Hepatocyte (in vitro differentiated cells): Measurements from ENCODE around the gene CIAO3. TPM values are rescaled to one million over a fixed set of nuclear protein-coding genes. Genes with fewer than 3 reads are reported as not detected.
A peak's percentile ranks its signal among the peaks of the same experiment; 100 is the strongest.

Source experiments
- DNase-seq: peaks from one replicate; pipeline ENCODE4 v3.0.0-alpha.2; 2016; ENCODE audit warnings: low spot score
- H2AFZ ChIP-seq: fragments of 200-600 bp; sonication (generic); 2 replicates; pipeline ENCODE4 v1.6.0; 2016; ENCODE audit warnings: antibody characterized with exemption, mild to moderate bottlenecking
- H3K27ac ChIP-seq: fragments of 200-600 bp; sonication (generic); 2 replicates; pipeline ENCODE4 v1.5.1; 2016; ENCODE audit warnings: mild to moderate bottlenecking
- H3K27me3 ChIP-seq: fragments of 200-600 bp; sonication (generic); 2 replicates; pipeline ENCODE4 v1.6.1; 2016
- H3K36me3 ChIP-seq: fragments of 200-600 bp; sonication (generic); replicated peaks from 2 replicates; pipeline ENCODE4 v1.5.1; 2016; ENCODE audit warnings: low read depth; ENCODE audit not compliant: insufficient read depth
- H3K4me1 ChIP-seq: fragments of 200-600 bp; sonication (generic); 2 replicates; pipeline ENCODE4 v1.5.1; 2016; ENCODE audit warnings: mild to moderate bottlenecking, moderate library complexity; ENCODE audit not compliant: insufficient read depth
- H3K4me2 ChIP-seq: fragments of 200-600 bp; sonication (generic); 2 replicates; pipeline ENCODE4 v1.6.0; 2016
- H3K4me3 ChIP-seq: fragments of 200-600 bp; sonication (generic); 2 replicates; pipeline ENCODE4 v1.5.1; 2016; ENCODE audit warnings: mild to moderate bottlenecking
- H3K79me2 ChIP-seq: fragments of 200-600 bp; sonication (generic); 2 replicates; pipeline ENCODE4 v1.6.0; 2017; ENCODE audit warnings: mild to moderate bottlenecking
- H3K9me2 ChIP-seq: fragments of 200-600 bp; sonication (generic); replicated peaks from 2 replicates; pipeline ENCODE4 v1.6.0; 2017; ENCODE audit warnings: mild to moderate bottlenecking; ENCODE audit not compliant: insufficient read depth
- H3K9me3 ChIP-seq: fragments of 200-600 bp; sonication (generic); 2 replicates; pipeline ENCODE4 v1.5.1; 2016; ENCODE audit warnings: low read depth, mild to moderate bottlenecking
- H4K20me1 ChIP-seq: fragments of 200-600 bp; sonication (generic); 2 replicates; pipeline ENCODE4 v1.6.0; 2016; ENCODE audit warnings: mild to moderate bottlenecking; ENCODE audit not compliant: insufficient read depth, poor library complexity, severe bottlenecking
- EZH2 ChIP-seq: fragments of 200-600 bp; sonication (generic); IDR thresholded peaks from 2 replicates; pipeline ENCODE4 v1.6.1; 2016; ENCODE audit warnings: antibody characterized with exemption, mild to moderate bottlenecking, borderline replicate concordance
- EZH2phosphoT487 ChIP-seq: fragments of 200-600 bp; sonication (generic); IDR thresholded peaks from one replicate; pipeline ENCODE4 v1.6.1; 2018; ENCODE audit warnings: antibody characterized with exemption, mild to moderate bottlenecking, low read depth, moderate library complexity; ENCODE audit not compliant: unreplicated experiment, severe bottlenecking
- WGBS: methylation state at CpG from one replicate; pipeline ENCODE4 v1.1.6; 2016; ENCODE audit warnings: low lambda C conversion rate; ENCODE audit errors: missing lambda C conversion rate; 5-methylcytosine and 5-hydroxymethylcytosine counted together
- polyA plus RNA-seq: library from polyadenylated mRNA; unstranded; fragments of >200 nt; fragmentation: Nextera tagmentation; extraction: Ambion mirVana; gene quantifications from 2 replicates; pipeline ENCODE4 v1.2.1, GENCODE V29; 2016
- total RNA-seq: library from RNA; depleted of rRNA; stranded (reverse); fragments of >200 nt; gene quantifications from 2 replicates; pipeline ENCODE4 v1.2.3, GENCODE V29; 2014
- TF ChIP-seq, protein P1 (sequence below): fragments of 200-600 bp; sonication (generic); IDR thresholded peaks from 2 replicates; pipeline ENCODE4 v1.5.1; 2016; ENCODE audit warnings: antibody characterized with exemption, mild to moderate bottlenecking; ENCODE audit not compliant: poor library complexity

The CIAO3 gene
- total and polyA plus RNA-seq, 2 experiments from 2014 or later = 39.0 to 42.8 TPM

DNA sequence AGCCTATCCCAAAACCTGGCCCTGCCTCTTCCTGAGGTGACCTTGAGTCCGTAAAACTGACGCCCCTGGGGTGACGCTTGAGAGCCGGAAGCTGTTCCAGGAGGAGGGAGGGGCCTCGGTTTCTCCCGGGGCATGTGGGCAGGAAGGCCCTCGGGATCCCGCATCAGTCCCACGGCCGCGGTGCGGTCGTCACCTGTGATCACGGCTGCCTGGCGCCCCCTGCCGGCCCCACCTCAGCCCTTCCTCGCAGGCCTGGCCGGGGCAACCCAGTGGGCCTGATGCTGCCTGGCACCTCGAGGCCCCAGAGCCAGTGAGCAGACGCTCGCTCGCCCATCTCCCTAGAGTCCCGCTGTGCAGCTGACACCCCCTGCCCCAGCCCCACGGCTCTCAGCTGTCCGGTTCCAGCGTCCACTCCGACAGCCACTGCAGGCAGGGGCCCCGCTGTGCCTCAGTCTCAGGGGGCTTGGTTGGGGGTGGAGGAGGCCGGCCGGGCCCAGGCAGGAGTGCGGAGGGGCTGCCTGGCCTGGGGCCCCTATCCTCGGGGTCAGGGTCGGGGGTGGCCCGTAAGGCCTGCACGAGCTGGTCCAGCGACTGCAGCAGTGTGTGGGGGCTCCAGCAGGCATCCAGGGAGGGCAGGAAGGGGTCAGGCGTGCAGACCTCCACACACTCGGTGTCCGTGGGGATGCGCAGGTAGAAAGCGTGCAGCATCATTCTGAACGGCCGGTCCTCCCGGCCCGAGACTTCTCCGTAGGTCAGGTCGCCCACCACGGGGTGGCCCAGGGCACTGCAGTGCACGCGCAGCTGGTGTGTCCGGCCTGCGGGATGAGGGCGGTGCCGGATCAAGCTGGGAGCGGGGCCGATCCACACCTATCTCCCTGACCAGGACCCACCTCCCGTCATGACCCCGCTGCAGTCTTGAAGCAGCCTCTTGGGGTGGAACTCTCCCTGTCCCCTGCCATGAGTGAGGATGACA lies 45.1 kb upstream of the CIAO3 start:
- Histone ChIP-seq H3K4me1 (peaks cover 7% of the 10 kb centered on the region), H3K27me3 (no peaks in the 10 kb centered on the region), H3K9me2 (no peaks in the 10 kb centered on the region), H3K4me3 (no peak overlapping the region), H3K9me3 (no peaks in the 10 kb centered on the region), H3K36me3 (no peaks in the 10 kb centered on the region), H2AFZ (no peak overlapping the region), H3K4me2 (no peak overlapping the region), H4K20me1 (peaks cover 5% of the 10 kb centered on the region), H3K79me2 (peaks cover 19% of the 10 kb centered on the region), H3K27ac (no peak overlapping the region)
- DNase-seq = peak; percentile 85
- WGBS = 75% methylated on average over 37 of the region's 58 CpGs
- TF ChIP-seq, protein P1, sequence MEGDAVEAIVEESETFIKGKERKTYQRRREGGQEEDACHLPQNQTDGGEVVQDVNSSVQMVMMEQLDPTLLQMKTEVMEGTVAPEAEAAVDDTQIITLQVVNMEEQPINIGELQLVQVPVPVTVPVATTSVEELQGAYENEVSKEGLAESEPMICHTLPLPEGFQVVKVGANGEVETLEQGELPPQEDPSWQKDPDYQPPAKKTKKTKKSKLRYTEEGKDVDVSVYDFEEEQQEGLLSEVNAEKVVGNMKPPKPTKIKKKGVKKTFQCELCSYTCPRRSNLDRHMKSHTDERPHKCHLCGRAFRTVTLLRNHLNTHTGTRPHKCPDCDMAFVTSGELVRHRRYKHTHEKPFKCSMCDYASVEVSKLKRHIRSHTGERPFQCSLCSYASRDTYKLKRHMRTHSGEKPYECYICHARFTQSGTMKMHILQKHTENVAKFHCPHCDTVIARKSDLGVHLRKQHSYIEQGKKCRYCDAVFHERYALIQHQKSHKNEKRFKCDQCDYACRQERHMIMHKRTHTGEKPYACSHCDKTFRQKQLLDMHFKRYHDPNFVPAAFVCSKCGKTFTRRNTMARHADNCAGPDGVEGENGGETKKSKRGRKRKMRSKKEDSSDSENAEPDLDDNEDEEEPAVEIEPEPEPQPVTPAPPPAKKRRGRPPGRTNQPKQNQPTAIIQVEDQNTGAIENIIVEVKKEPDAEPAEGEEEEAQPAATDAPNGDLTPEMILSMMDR = peak; percentile 66
- TF ChIP-seq EZH2 = no peak

DNA sequence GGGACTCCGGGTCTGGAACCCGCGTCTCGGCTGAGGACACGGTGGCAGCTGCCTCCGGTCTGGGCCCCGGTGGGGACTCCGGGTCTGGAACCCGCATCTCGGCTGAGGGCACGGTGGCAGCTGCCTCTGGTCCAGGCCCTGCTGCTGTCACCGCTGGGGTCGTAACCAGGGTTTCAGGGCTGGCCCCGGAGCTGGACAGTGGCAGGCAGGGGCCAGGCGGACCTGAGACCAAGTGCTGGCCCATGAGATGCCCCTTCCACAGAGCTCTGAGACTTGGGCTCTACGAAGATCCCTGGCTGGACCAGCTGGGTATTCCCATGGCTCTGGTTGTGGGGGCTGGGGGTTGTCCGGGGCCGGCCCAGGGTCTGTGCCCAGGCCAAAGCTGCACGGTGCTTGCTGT lies 43.6 kb upstream of the CIAO3 start:
- Histone ChIP-seq H3K4me1 (peaks cover 7% of the 10 kb centered on the region), H3K27ac (no peak overlapping the region), H3K9me2 (no peaks in the 10 kb centered on the region), H4K20me1 (peaks cover 5% of the 10 kb centered on the region), H2AFZ (no peak overlapping the region), H3K4me3 (no peak overlapping the region), H3K27me3 (no peaks in the 10 kb centered on the region), H3K36me3 (no peaks in the 10 kb centered on the region), H3K9me3 (no peaks in the 10 kb centered on the region), H3K4me2 (no peak overlapping the region), H3K79me2 (peaks cover 18% of the 10 kb centered on the region)
- 95% methylated on average over 18 of the region's 19 CpGs for WGBS
- no peak for DNase-seq
- TF ChIP-seq, protein P1 = no peak
- TF ChIP-seq EZH2phosphoT487 = no peak
- no peak for TF ChIP-seq EZH2

DNA sequence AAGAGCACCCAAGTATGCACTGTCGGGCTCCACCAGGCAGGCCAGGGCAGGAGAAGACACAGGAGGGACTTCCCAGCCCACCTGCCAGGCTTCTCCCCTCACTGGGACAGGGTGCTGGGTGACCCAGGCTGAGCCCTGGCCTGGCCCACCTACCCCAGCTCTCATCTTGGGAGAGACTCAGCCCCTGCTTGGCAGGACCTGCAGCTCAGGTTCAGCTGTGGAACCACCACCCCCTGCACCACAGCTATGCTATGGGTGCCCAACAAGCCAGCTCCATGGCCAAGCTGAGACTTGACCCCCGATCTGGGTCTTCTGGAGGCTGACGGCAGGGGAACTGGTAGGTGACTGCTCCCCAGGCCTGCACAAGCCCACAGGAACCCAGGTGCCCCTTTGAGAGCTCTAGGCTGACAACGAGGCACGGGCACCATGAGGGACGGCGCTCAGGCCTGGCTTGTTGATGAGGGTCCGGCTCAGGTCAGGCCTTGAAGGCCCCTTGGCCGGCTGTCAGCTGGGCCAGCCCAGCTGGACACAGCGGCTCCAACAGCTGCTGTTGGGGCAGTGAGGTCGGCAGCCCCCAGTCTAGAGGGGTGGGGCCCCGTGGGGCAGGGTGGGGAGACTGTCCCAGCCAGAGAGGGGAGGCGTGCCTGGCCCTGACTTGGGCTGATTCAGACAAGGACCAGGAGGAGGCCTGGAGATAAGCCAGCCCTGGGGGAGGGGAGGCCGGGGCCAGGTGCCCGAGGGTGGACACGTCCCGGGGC lies 42.8 kb upstream of the CIAO3 start:
- 74% methylated on average over 10 of the region's 17 CpGs for WGBS
- Histone ChIP-seq H3K4me2 (no peak overlapping the region), H3K79me2 (peaks cover 12% of the 10 kb centered on the region), H4K20me1 (peaks cover 5% of the 10 kb centered on the region), H2AFZ (no peak overlapping the region), H3K27ac (no peak overlapping the region), H3K27me3 (no peaks in the 10 kb centered on the region), H3K4me3 (no peak overlapping the region), H3K4me1 (peaks cover 7% of the 10 kb centered on the region), H3K9me3 (no peaks in the 10 kb centered on the region), H3K9me2 (no peaks in the 10 kb centered on the region), H3K36me3 (no peaks in the 10 kb centered on the region)
- DNase-seq = no peak
- TF ChIP-seq EZH2phosphoT487 = no peak
- TF ChIP-seq, protein P1 = no peak
- no peak for TF ChIP-seq EZH2
